GM18502 (cell line): ENCODE results near the gene PREX1.

Source experiments
- ATAC-seq: cut with Tn5 transposase; IDR thresholded peaks from one replicate; pipeline ENCODE4 v1.9.1; 2021; ENCODE audit warnings: mild to moderate bottlenecking; ENCODE audit not compliant: unreplicated experiment, poor library complexity

Gene PREX1

DNA sequence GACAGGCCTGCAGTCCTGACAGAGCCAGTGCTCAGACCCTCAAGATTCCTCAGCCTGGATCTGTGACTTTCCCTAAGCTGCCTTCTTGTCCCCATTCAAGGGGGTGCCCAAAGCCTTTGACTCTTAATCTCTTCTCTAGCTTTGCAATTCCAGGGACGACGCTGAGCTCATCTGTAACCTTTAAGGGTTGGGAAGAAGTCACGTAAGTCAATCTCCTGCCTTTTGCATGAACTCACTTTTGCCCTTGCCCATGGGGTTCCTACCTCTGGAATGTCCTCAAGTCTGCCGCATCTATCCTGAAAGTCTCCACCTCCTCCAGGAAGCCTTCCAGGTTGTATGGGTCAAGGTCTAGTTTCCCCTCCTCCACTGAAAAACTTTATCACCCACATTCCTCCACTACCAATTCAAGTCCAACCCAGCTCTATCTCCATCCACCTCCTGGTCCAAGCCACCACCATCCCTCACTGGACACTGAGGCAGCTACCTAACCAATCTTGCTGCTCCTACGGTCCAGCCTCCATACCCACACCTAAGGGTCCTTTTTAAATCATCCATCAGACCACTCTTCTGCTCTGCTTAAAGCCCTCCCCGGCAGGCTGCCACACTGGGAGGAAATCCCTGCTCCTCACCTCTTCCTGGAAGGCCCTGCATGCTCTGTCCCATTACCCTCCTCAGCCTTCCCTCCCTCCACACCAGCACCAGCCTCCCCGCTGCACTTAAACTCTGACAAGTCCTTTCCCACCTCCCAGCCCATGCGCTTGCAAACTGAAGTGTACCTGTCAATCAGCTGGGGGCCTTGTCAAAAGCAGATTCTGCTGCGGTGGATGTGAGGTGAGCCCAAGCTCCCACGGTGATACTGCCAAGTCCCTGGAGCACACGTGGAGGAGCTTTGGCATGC is 29.7 kb downstream of the PREX1 start:
- no peak for ATAC-seq

- ATAC-seq, result no peak
Measured at GRCh38 chr20:48797275-48797825, 30.4 kb downstream of the PREX1 start.

- no peak for ATAC-seq
Measured at GRCh38 chr20:48795732-48796131, 32.1 kb downstream of the PREX1 start.

DNA sequence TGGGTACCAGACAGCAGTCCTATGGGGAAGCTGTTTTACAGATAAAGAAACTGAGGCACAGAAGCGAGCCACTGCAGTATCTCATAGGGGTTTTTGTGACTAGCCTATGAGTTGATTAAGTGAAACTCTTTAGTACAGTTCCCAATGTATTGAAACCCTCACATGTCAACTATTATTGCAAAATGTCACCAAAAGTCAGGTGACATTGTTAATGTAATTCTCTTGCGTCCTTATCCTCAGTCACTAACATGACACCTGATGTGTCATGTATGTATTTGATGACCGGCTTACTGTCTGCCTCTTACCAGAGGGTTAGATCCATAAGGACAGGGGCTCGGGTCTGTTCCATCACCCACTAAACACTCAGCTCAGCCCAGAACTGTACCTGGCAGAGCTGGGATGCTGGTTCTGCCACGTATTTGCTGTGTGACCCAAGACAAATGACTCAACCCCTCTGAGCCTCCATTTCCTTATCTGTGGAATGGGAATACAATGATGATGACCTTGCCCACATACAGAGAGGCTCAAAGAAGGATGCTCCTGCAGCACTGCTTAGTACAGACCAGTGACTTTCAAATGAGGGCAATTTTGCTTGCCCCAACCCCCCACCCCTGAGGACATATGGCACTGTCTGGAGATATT is 32.9 kb downstream of the PREX1 start:
- ATAC-seq, result no peak

DNA sequence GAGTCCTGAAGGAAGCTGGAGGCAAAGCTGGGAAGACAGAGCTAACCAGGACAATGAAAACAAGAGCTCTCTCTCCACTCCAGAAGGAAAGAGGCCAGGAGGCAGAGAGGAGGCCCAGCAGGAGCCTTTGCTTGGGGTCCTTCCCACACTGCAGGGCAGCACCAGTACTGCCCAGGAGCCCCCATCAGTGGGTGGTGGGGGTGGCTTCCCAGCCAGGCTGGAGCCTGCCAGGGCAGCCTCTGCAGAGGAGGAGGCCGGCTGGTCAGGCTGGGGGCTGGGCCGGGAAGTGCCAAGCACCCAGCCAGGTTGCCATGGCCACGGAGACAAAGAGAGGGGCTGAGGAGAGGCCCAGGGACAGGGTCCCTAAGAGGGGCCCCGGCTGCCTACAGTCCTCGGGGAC is 33.4 kb downstream of the PREX1 start:
- no peak for ATAC-seq

- ATAC-seq, result no peak
Measured at GRCh38 chr20:48793776-48794175, 34.0 kb downstream of the PREX1 start.

- no peak for ATAC-seq
Measured at GRCh38 chr20:48791666-48792071, 36.1 kb downstream of the PREX1 start.

GRCh38 chr20:48791014-48791413 is 36.8 kb downstream of the PREX1 start:
- no peak for ATAC-seq

- ATAC-seq, result no peak
Measured at GRCh38 chr20:48790473-48791003, 37.3 kb downstream of the PREX1 start.

DNA sequence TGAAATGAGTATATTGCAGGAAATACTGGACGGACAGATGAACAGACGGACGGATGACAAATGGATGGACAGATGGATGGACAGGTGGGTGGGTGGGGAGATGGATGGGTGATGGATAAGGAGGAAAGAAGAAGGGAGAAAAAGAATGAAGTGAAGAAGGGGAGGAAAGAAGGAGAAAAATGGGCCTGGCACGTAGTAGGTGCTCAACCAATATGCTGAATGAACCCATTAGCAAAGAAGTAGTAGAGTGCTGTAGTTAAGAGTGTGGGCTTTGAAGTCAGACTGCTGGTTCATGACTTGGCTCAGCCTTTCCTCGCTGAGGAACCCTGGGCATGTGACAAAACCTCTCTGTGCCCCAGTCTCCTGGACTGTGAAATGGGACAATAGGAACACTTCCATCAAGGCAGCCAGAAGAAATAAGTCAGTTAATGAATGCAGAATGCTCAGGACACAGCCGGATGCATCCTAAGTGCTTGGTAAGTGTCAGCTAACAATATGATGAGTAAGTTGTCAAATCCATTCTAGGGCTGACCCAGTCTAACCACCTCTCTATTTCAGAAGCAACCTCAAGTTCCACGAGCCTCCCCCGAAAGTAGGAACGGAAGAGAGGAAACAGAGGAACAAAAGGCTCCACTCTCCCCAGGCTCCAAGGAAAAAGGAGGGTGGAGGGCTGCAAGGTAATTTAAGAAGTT is 37.9 kb downstream of the PREX1 start:
- ATAC-seq, result no peak

DNA sequence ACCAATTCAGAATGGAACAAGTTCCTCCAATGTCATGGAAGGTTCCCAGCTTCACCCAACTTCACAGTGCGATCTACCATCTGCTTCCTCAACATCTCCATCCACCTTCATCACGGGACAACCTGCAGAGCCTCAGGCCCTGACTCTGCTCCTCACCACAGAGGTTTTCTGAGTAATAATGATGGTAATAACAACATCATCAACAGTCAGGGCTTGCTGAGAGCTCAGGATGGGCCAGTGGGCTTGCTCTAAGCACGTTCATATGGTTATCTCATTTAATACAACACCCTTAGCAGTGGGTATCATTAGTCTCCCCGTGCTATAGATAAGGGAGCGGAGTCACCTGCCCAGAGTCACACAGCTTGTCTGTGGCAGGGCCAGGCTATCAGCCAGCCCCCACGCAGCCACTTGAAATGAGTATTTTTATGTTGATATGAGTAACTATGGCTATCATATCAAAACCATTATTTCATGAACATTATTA is 38.6 kb downstream of the PREX1 start:
- peak; percentile 32 for ATAC-seq

GRCh38 chr20:48788486-48789072 is 39.2 kb downstream of the PREX1 start:
- ATAC-seq, result peak; percentile 59

GRCh38 chr20:48787861-48788375 is 39.9 kb downstream of the PREX1 start:
- ATAC-seq, result peak; percentile 11

DNA sequence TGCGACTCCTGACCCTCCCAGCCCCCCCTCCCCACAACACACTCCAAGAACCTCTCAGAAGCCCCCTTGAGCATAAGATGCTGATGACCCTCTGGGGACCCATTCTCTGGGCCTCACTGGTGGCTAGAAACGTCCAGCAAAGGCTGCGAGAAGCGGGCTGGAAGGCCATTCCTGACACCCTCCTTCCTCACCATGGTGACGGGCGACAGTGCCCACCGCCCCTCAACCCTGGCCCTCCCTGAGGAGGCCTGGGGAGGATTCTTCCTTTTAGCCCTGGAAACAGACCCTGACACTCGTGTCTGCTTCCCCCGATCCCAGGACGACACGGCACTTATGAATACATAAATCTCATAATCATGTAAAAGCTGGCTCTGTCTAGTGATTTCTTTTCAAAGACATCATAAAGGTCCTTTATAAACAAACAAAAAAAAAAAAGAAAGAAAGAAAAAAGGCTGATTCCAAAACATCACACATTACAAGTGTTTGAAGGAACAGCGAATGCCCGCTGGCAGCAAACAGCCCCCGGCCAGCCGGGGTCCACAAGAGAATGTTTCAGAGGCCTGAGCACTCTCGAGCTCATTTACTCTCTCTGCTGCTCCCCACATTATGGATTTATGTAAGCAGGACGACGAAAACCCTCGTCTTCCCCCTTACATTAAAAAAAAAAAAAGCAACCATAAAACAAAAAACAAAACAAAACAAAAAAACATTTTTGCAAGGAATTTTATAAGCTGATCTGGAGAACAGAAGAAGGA is 40.7 kb downstream of the PREX1 start:
- ATAC-seq, result no peak

DNA sequence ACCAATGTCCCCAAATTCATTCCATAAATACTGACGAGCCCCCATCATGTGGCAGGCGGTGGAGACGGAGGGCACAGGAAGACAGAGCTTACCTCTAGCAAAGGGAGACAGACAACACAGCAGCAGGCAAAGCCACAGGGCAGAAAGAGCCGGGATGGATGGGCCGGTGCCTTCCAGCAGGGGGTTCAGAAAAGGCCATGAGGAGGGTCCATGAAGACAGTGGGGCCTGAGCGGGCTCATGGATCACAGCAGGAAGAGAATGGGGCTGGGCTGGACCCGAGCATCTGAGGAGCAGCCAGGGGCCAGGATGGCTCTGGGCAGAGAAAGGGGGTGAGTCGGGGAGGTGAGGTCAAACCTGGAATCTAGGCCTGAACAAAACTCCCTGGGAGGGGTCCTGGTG is 42.0 kb downstream of the PREX1 start:
- ATAC-seq, result no peak

DNA sequence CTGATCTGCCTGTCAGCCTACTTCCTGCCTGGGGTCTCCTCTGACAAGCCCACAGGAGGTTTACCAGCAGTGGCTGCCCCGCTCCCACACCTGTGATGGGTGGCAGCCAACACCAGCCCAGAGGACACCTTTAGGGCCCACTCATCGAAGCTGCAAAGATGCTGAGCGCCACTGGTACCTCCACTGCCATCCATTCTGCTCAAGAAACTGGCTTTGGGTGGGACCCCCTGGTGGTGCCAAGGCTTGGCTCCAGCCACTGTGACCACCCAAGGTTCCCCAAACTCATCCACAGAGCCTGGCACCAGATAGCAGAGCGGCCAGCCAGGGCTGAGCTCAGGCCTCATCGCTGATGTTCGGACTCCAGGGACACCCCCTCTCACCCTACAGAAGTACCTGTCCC is 42.5 kb downstream of the PREX1 start:
- no peak for ATAC-seq

- ATAC-seq, result no peak
Measured at GRCh38 chr20:48784273-48784641, 43.5 kb downstream of the PREX1 start.

GRCh38 chr20:48783533-48784272 is 44.1 kb downstream of the PREX1 start:
- no peak for ATAC-seq

DNA sequence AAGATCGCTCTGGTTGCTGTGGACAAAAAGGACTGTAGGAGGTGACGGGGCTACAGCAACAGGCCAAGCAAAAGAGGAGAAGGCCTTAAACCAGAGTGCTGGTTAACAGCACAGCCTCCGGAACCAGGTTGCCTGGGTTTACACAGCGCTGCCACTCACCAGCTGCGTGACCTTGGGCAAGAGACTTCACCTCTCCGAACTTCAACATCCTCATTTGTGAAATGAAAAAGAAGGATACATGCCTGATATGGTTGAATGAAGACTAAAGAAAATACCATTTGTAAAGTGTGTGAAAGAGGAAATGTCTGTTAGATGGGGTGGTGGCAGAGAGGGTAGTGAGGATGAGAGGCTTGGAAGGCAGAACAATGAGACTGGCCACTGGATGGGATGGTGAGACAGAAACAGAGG is 44.9 kb downstream of the PREX1 start:
- no peak for ATAC-seq
